Superior temporal gyrus (tissue), 1 donor: ENCODE results near the gene PAX8.

Experiments
- DNase-seq: peaks from one replicate; pipeline ENCODE4 v3.0.0-alpha.2; 2016; ENCODE audit errors: extremely low spot score

Gene PAX8

GRCh38 chr2:113183703-113184102 lies 95.0 kb downstream of the PAX8 start:
- no peak for DNase-seq

- no peak for DNase-seq
Observed at GRCh38 chr2:113183264-113183663, 95.5 kb downstream of the PAX8 start.

GRCh38 chr2:113182471-113183260 lies 96.1 kb downstream of the PAX8 start:
- no peak for DNase-seq

GRCh38 chr2:113181258-113182051 lies 97.3 kb downstream of the PAX8 start:
- DNase-seq, result no peak

GRCh38 chr2:113180131-113180946 lies 98.4 kb downstream of the PAX8 start:
- no peak for DNase-seq

GRCh38 chr2:113179446-113180045 lies 99.2 kb downstream of the PAX8 start:
- DNase-seq, result no peak

GRCh38 chr2:113178891-113179290 lies 99.8 kb downstream of the PAX8 start:
- DNase-seq, result no peak

GRCh38 chr2:113178069-113178746 lies 100.5 kb downstream of the PAX8 start:
- DNase-seq, result no peak

GRCh38 chr2:113176696-113177355 lies 101.9 kb downstream of the PAX8 start:
- DNase-seq, result no peak

GRCh38 chr2:113175736-113176695 lies 102.7 kb downstream of the PAX8 start:
- no peak for DNase-seq

GRCh38 chr2:113175042-113175628 lies 103.6 kb downstream of the PAX8 start:
- DNase-seq, result no peak

- no peak for DNase-seq
Observed at GRCh38 chr2:113174376-113174750, 104.4 kb downstream of the PAX8 start.

- no peak for DNase-seq
Observed at GRCh38 chr2:113173542-113174375, 105.0 kb downstream of the PAX8 start, which contains the start of gene PSD4. PSD4 (plus strand) TSS chr2:113173971; CDS start chr2:113182457, 8,486 bp downstream.

GRCh38 chr2:113172721-113173541 lies 105.8 kb downstream of the PAX8 start:
- DNase-seq, result no peak

- no peak for DNase-seq
Observed at GRCh38 chr2:113171334-113172075, 107.2 kb downstream of the PAX8 start.

- DNase-seq, result no peak
Observed at GRCh38 chr2:113169586-113169985, 109.1 kb downstream of the PAX8 start.
